Transverse colon (tissue), 4 donors: Measurements from ENCODE around the gene CLSTN2.

Experiments used
- EP300 ChIP-seq: sonication (generic); formaldehyde crosslinking; IDR thresholded peaks from one replicate; pipeline ENCODE4 v1.6.1; 2017; ENCODE audit warnings: antibody characterized with exemption, low read depth
- POLR2AphosphoS5 ChIP-seq, 3 donors: sonication (generic); formaldehyde crosslinking; IDR thresholded peaks; one replicate each; pipeline ENCODE4 v1.6.1; 2016; ENCODE audit warnings: antibody characterized with exemption in 3 of 3
- TF ChIP-seq, protein P1 (sequence below), 5 experiments: fragments of 200-600 bp in 3 of 5; fragments of 450-650 bp in 2 of 5; sonication (generic) in 3 of 5; IDR thresholded peaks; 1 replicate in 2 of 5; 2 replicates in 3 of 5; pipeline ENCODE4 v1.5.1; 2016 to 2017; ENCODE audit warnings: antibody characterized with exemption in 5 of 5, inconsistent platforms in 3 of 5, mild to moderate bottlenecking in 2 of 5, moderate library complexity in 1 of 5

DNA sequence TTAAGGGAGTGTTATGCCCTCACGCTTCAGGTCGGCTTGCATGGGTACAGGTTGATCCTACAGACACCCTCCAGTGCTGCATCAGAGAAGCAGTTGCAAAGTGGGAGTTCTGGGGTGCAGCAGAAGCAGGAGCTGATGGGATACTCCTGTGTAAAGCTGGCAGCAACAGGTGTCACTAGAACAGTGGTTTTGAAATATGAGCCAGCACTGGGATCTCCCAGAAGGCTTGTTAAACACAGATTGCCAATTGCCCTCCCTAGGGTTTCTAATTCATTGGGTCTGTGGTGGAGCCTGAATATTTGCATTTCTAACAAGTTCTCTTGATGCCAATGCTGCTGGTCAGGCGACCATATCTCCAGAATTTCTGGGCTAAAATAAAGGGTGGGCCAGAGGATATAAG is 350.4 kb downstream of the CLSTN2 start:
- TF ChIP-seq POLR2AphosphoS5 (IDR thresholded peaks at IDR 0.05) (no peak), EP300 (no peak)
- TF ChIP-seq, protein P1, sequence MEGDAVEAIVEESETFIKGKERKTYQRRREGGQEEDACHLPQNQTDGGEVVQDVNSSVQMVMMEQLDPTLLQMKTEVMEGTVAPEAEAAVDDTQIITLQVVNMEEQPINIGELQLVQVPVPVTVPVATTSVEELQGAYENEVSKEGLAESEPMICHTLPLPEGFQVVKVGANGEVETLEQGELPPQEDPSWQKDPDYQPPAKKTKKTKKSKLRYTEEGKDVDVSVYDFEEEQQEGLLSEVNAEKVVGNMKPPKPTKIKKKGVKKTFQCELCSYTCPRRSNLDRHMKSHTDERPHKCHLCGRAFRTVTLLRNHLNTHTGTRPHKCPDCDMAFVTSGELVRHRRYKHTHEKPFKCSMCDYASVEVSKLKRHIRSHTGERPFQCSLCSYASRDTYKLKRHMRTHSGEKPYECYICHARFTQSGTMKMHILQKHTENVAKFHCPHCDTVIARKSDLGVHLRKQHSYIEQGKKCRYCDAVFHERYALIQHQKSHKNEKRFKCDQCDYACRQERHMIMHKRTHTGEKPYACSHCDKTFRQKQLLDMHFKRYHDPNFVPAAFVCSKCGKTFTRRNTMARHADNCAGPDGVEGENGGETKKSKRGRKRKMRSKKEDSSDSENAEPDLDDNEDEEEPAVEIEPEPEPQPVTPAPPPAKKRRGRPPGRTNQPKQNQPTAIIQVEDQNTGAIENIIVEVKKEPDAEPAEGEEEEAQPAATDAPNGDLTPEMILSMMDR (IDR thresholded peaks at IDR 0.05), result no peak
